ENCODE data around the gene CCDC127.

DNA sequence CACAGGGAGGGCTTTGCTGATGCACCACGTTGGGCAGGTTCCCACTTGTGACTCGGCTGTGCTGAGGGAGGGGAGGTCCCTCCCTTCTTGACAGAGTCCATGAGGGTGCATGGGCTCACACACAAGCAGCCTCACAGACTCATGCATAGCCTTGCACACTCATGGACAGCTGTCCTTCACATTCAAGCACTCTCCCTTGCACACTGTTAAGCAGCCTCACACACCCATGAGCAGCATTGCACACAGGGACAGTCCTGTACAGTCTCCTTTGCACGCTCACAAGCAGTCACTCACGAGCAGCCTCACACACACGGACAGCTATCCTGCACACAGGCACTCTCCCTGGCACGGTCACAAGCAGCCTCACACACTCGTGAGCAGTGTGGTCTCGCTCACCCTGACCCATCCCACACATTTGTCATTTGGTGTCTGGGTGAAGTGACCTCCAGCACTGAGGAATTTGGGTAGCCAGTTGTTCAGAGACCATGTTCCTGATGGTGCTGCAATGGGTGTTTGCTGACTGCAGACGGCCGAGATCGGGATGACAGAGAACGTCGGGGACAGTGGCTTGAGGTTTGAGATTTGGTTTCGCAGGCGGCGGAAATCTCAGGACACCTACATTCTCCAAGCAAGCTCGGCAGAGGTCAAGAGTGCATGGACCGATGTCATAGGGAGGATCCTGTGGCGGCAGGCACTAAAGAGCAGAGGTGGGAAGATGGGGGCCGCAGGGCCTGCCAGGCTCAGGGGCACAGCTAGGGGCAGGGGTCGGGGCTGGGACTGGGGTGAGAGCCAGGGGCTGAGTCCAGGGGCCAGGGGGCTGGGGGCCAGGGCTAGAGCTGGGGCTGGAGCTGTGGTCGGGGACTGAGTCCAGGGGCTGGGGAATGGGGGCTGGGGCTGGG is 44.3 kb downstream of the CCDC127 start:
- TF ChIP-seq POLR2A (IDR thresholded peaks at IDR 0.05): no peak
- TF ChIP-seq, protein P1, sequence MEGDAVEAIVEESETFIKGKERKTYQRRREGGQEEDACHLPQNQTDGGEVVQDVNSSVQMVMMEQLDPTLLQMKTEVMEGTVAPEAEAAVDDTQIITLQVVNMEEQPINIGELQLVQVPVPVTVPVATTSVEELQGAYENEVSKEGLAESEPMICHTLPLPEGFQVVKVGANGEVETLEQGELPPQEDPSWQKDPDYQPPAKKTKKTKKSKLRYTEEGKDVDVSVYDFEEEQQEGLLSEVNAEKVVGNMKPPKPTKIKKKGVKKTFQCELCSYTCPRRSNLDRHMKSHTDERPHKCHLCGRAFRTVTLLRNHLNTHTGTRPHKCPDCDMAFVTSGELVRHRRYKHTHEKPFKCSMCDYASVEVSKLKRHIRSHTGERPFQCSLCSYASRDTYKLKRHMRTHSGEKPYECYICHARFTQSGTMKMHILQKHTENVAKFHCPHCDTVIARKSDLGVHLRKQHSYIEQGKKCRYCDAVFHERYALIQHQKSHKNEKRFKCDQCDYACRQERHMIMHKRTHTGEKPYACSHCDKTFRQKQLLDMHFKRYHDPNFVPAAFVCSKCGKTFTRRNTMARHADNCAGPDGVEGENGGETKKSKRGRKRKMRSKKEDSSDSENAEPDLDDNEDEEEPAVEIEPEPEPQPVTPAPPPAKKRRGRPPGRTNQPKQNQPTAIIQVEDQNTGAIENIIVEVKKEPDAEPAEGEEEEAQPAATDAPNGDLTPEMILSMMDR (IDR thresholded peaks at IDR 0.05): no peak
